Right lobe of liver (tissue), 6 donors: ENCODE data around the gene KCNT2. TPM values are rescaled to one million over a fixed set of nuclear protein-coding genes. Genes with fewer than 3 reads are reported as not detected.

Experiments
- ATAC-seq, 4 donors: fragments of 200-7000 bp; cut with Tn5 transposase; one replicate each; pipeline ENCODE4 v1.9.1; 2020; ENCODE audit warnings: mild to moderate bottlenecking in 4 of 4, moderate library complexity in 4 of 4
- DNase-seq, 3 donors: peaks; one replicate each; pipeline ENCODE4 v3.0.0-alpha.2; 2020
- H3K27ac ChIP-seq, 3 donors: fragments of 200-600 bp; one replicate each; pipeline ENCODE4 v1.8.0; 2022
- H3K27me3 ChIP-seq, 2 donors: fragments of 200-600 bp; one replicate each; pipeline ENCODE4 v1.8.0; 2022
- H3K36me3 ChIP-seq, 4 donors: fragments of 200-600 bp; sonication (generic) in 1 of 4; one replicate each; pipeline versions ENCODE4 v1.5.1 to v1.8.0; 2017 to 2022; ENCODE audit warnings: control low read depth in 1 of 4
- H3K4me1 ChIP-seq, 4 donors: fragments of 200-600 bp; sonication (generic) in 1 of 4; one replicate each; pipeline versions ENCODE4 v1.5.1 to v1.8.0; 2017 to 2022; ENCODE audit warnings: control low read depth in 1 of 4
- H3K4me3 ChIP-seq, 3 donors: fragments of 200-600 bp; one replicate each; pipeline ENCODE4 v1.8.0; 2022
- H3K9me3 ChIP-seq, 4 donors: fragments of 200-600 bp; sonication (generic) in 1 of 4; one replicate each; pipeline versions ENCODE4 v1.5.1 to v1.8.0; 2017 to 2022; ENCODE audit warnings: control low read depth in 1 of 4
- CTCF ChIP-seq, 4 donors: fragments of 200-600 bp in 3 of 4; fragments of 450-650 bp in 1 of 4; IDR thresholded peaks; one replicate each; pipeline versions ENCODE4 v1.5.1 to v1.8.0; 2016 to 2022; ENCODE audit warnings: antibody characterized with exemption in 4 of 4, mild to moderate bottlenecking in 2 of 4
- POLR2A ChIP-seq: fragments of 450-650 bp; IDR thresholded peaks from one replicate; pipeline ENCODE4 v1.6.1; 2017; ENCODE audit warnings: antibody characterized with exemption, mild to moderate bottlenecking
- WGBS: methylation state at CpG from one replicate; pipeline ENCODE4 v1.1.6; 2018; ENCODE audit warnings: low coverage, low lambda C conversion rate; ENCODE audit not compliant: insufficient coverage; ENCODE audit errors: missing lambda C conversion rate; 5-methylcytosine and 5-hydroxymethylcytosine counted together
- intact Hi-C, 2 donors: fragments of 100-400 bp; cut with DNase I; formaldehyde crosslinking; loops; one replicate each; pipeline versions ENCODE4 v1.11.2 to v1.14.1; 2022
- total RNA-seq, 6 experiments: library from RNA; depleted of rRNA in 2 of 6; stranded (reverse); fragments of >200 nt in 2 of 6; fragmentation: NEBNext Ultra II Directional in 3 of 6; extraction: Animal tissue kit (Norgen Biotek cat#: 25700) in 3 of 6; gene quantifications; one replicate each; pipeline versions ENCODE4 v1.1.0 to v1.2.4, GENCODE V29; 2016 to 2023
- donor health status: DM: no; HTN: yes; CAD: no.
- donor health status: DM: no; HTN: no; CAD: no.
- donor health status: DM: no; HTN: no; CAD: no.
- donor health status: DM: no; HTN: yes; CAD: no.
- donor health status: DM: no; HTN: yes; CAD: no.

The KCNT2 gene
- total RNA-seq, 6 experiments from 2014 or later = 5.3 to 8.4 (median 7.5) TPM

GRCh38 chr1:196260270-196260669 is 348.0 kb downstream of the KCNT2 start:
- H3K4me3 ChIP-seq = no peak overlapping the region
- intact Hi-C loops = no loop called here

GRCh38 chr1:196259316-196259715 is 348.9 kb downstream of the KCNT2 start:
- Histone ChIP-seq H3K4me1 (no peaks in the 10 kb centered on the region), H3K27ac (no peak overlapping the region), H3K36me3 (no peaks in the 10 kb centered on the region), H3K9me3 (no peaks in the 10 kb centered on the region), H3K27me3 (no peaks in the 10 kb centered on the region), H3K4me3 (no peak overlapping the region)
- WGBS = 72% methylated on average over 2 of the region's 2 CpGs
- intact Hi-C loops = no loop called here
- DNase-seq (no peak), ATAC-seq (no peak)
- TF ChIP-seq CTCF (IDR thresholded peaks at IDR 0.05) = no peak
- TF ChIP-seq POLR2A = no peak

More at GRCh38 chr1:196260270-196260669, 348.0 kb downstream of the KCNT2 start:
- Histone ChIP-seq H3K9me3 (no peaks in the 10 kb centered on the region), H3K36me3 (no peaks in the 10 kb centered on the region), H3K4me1 (no peaks in the 10 kb centered on the region), H3K27ac (no peak overlapping the region), H3K27me3 (no peaks in the 10 kb centered on the region)
- DNase-seq = no peak
- no peak for TF ChIP-seq POLR2A
- no peak for TF ChIP-seq CTCF (IDR thresholded peaks at IDR 0.05)
- no peak for ATAC-seq

- Histone ChIP-seq H3K27me3 (no peaks in the 10 kb centered on the region), H3K9me3 (no peaks in the 10 kb centered on the region), H3K4me3 (no peak overlapping the region), H3K36me3 (no peaks in the 10 kb centered on the region), H3K4me1 (no peaks in the 10 kb centered on the region), H3K27ac (no peak overlapping the region)
- ATAC-seq = no peak
- TF ChIP-seq CTCF (IDR thresholded peaks at IDR 0.05) (no peak), POLR2A (no peak)
- intact Hi-C loops = no loop called here
- DNase-seq = no peak
Observed at GRCh38 chr1:196255762-196256161, 352.5 kb downstream of the KCNT2 start.

GRCh38 chr1:196229546-196229945 is 378.7 kb downstream of the KCNT2 start:
- intact Hi-C loops = no loop called here
- Histone ChIP-seq H3K4me1 (no peaks in the 10 kb centered on the region), H3K27ac (no peak overlapping the region), H3K27me3 (no peaks in the 10 kb centered on the region), H3K4me3 (no peak overlapping the region), H3K9me3 (no peaks in the 10 kb centered on the region), H3K36me3 (peaks cover 0 to 8% (median 2%) of the 10 kb centered on the region in 4 donors)
- TF ChIP-seq POLR2A = no peak
- TF ChIP-seq CTCF (IDR thresholded peaks at IDR 0.05) = no peak
- DNase-seq (no peak), ATAC-seq (no peak)

GRCh38 chr1:196214866-196215265 is 393.4 kb downstream of the KCNT2 start:
- H3K4me3 ChIP-seq = no peak overlapping the region
- no peaks in the 10 kb centered on the region for H3K9me3 ChIP-seq
- no peaks in the 10 kb centered on the region for H3K36me3 ChIP-seq
- ATAC-seq (no peak), DNase-seq (no peak)
- H3K4me1 ChIP-seq = no peaks in the 10 kb centered on the region
- TF ChIP-seq CTCF (IDR thresholded peaks at IDR 0.05) (no peak), POLR2A (no peak)
- 59% methylated on average over 2 of the region's 2 CpGs for WGBS
- intact Hi-C loops = no loop called here
- no peaks in the 10 kb centered on the region for H3K27me3 ChIP-seq
- H3K27ac ChIP-seq = no peak overlapping the region
